ENCODE data around the gene PLEKHB1.

- TF ChIP-seq CTCF (IDR thresholded peaks at IDR 0.05) (peak in 2 of 3 experiments; percentile 6 to 40), EP300 (IDR thresholded peaks at IDR 0.05) (no peak)
Observed at GRCh38 chr11:73597956-73598718, 48.2 kb upstream of the PLEKHB1 start, which contains the start of gene FAM168A.

Data from esophagus muscularis mucosa (tissue), 3 donors.